Liver (tissue), 9 donors: ENCODE results near the gene EML4. TPM values are rescaled to one million over a fixed set of nuclear protein-coding genes. Genes with fewer than 3 reads are reported as not detected.

Experiments used
- DNase-seq: peaks from one replicate; pipeline ENCODE4 v3.0.0-alpha.2; 2017; ENCODE audit warnings: low spot score
- H3K27ac ChIP-seq, 2 donors: one replicate each; pipeline ENCODE4 v1.7.0; 2013; ENCODE audit warnings: inconsistent platforms in 2 of 2, low read length in 2 of 2, control low read depth in 1 of 2, low read depth in 1 of 2, mild to moderate bottlenecking in 1 of 2
- H3K27me3 ChIP-seq, 4 donors: one replicate each; pipeline versions ENCODE4 v1.6.1 to v1.7.0; 2013; ENCODE audit warnings: low read length in 3 of 4, inconsistent platforms in 1 of 4, mild to moderate bottlenecking in 1 of 4, moderate library complexity in 1 of 4; ENCODE audit not compliant: control insufficient read depth in 4 of 4, insufficient read depth in 4 of 4
- H3K36me3 ChIP-seq, 4 donors: one replicate each; pipeline versions ENCODE4 v1.6.1 to v1.7.0; 2013; ENCODE audit warnings: low read length in 3 of 4, mild to moderate bottlenecking in 3 of 4, low read depth in 1 of 4, moderate library complexity in 1 of 4; ENCODE audit not compliant: control insufficient read depth in 4 of 4, insufficient read depth in 3 of 4
- H3K4me1 ChIP-seq, 4 donors: one replicate each; pipeline versions ENCODE4 v1.6.1 to v1.7.0; 2013; ENCODE audit warnings: low read length in 3 of 4, mild to moderate bottlenecking in 3 of 4, moderate library complexity in 1 of 4; ENCODE audit not compliant: control insufficient read depth in 4 of 4, insufficient read depth in 4 of 4
- H3K4me3 ChIP-seq, 3 donors: one replicate each; pipeline versions ENCODE4 v1.6.1 to v1.7.0; 2013; ENCODE audit warnings: low read length in 3 of 3, control low read depth in 1 of 3, low read depth in 1 of 3, mild to moderate bottlenecking in 1 of 3
- H3K9ac ChIP-seq, 2 donors: one replicate each; pipeline ENCODE4 v1.7.0; 2013; ENCODE audit warnings: low read length in 2 of 2, mild to moderate bottlenecking in 2 of 2, moderate library complexity in 2 of 2, control low read depth in 1 of 2, low read depth in 1 of 2
- H3K9me3 ChIP-seq, 4 donors: one replicate each; pipeline versions ENCODE4 v1.6.1 to v1.7.0; 2013; ENCODE audit warnings: low read length in 3 of 4; ENCODE audit not compliant: control insufficient read depth in 4 of 4
- CTCF ChIP-seq: fragments of 150-350 bp; IDR thresholded peaks from 2 replicates; pipeline ENCODE4 v1.5.1; 2017; ENCODE audit warnings: improper control_type of control experiment, low read depth, low read length; ENCODE audit not compliant: missing input control
- EGR1 ChIP-seq, 2 donors: IDR thresholded peaks; 2 replicates each; pipeline ENCODE4 v1.6.1; 2016 to 2018; ENCODE audit warnings: antibody characterized with exemption in 2 of 2, low read depth in 2 of 2
- FOXA1 ChIP-seq: IDR thresholded peaks from 2 replicates; pipeline ENCODE4 v1.6.1; 2016; ENCODE audit warnings: antibody characterized with exemption
- FOXA2 ChIP-seq: IDR thresholded peaks from 2 replicates; pipeline ENCODE4 v1.6.1; 2016; ENCODE audit warnings: antibody characterized with exemption
- GABPA ChIP-seq, 2 donors: IDR thresholded peaks in 1 of 2; conservative IDR thresholded peaks in 1 of 2; 2 replicates each; pipeline ENCODE4 v1.6.1; 2016; ENCODE audit warnings: antibody characterized with exemption in 2 of 2, mild to moderate bottlenecking in 1 of 2, moderate library complexity in 1 of 2
- HNF4A ChIP-seq, 2 donors: conservative IDR thresholded peaks; 2 replicates each; pipeline ENCODE4 v1.6.1; 2016; ENCODE audit warnings: antibody characterized with exemption in 2 of 2, mild to moderate bottlenecking in 2 of 2
- HNF4G ChIP-seq: IDR thresholded peaks from 2 replicates; pipeline ENCODE4 v1.6.1; 2016; ENCODE audit warnings: antibody characterized with exemption
- JUND ChIP-seq, 2 donors: IDR thresholded peaks; 2 replicates each; pipeline ENCODE4 v1.6.1; 2016; ENCODE audit warnings: antibody characterized with exemption in 2 of 2
- MAX ChIP-seq: IDR thresholded peaks from 2 replicates; pipeline ENCODE4 v1.6.1; 2016; ENCODE audit warnings: antibody characterized with exemption
- NR2F2 ChIP-seq: IDR thresholded peaks from 2 replicates; pipeline ENCODE4 v1.6.1; 2016; ENCODE audit warnings: antibody characterized with exemption
- RAD21 ChIP-seq, 2 donors: IDR thresholded peaks; 2 replicates each; pipeline ENCODE4 v1.6.1; 2016; ENCODE audit warnings: antibody characterized with exemption in 2 of 2, mild to moderate bottlenecking in 2 of 2
- REST ChIP-seq: IDR thresholded peaks from 2 replicates; pipeline ENCODE4 v1.6.1; 2016; ENCODE audit warnings: antibody characterized with exemption, mild to moderate bottlenecking
- RXRA ChIP-seq, 2 donors: IDR thresholded peaks; 2 replicates each; pipeline ENCODE4 v1.6.1; 2017 to 2018; ENCODE audit warnings: antibody characterized with exemption in 2 of 2, mild to moderate bottlenecking in 1 of 2
- SP1 ChIP-seq: IDR thresholded peaks from 2 replicates; pipeline ENCODE4 v1.6.1; 2018; ENCODE audit warnings: antibody characterized with exemption, mild to moderate bottlenecking
- TAF1 ChIP-seq: conservative IDR thresholded peaks from 2 replicates; pipeline ENCODE4 v1.6.1; 2016; ENCODE audit warnings: antibody characterized with exemption, mild to moderate bottlenecking
- YY1 ChIP-seq: IDR thresholded peaks from 2 replicates; pipeline ENCODE4 v1.6.1; 2016; ENCODE audit warnings: antibody characterized with exemption, mild to moderate bottlenecking
- ZBTB33 ChIP-seq: IDR thresholded peaks from 2 replicates; pipeline ENCODE4 v1.6.1; 2016; ENCODE audit warnings: antibody characterized with exemption
- WGBS: extraction: QIAGEN DNeasy Blood & Tissue Kit; methylation state at CpG from one replicate; pipeline ENCODE4 v1.1.7; 2013; 5-methylcytosine and 5-hydroxymethylcytosine counted together
- polyA plus RNA-seq, 2 donors: library from polyadenylated mRNA; stranded (reverse) in 1 of 2; unstranded in 1 of 2; fragments of 200-250 nt in 1 of 2; fragments of >200 nt in 1 of 2; fragmentation: Nextera tagmentation in 1 of 2; extraction: Ambion mirVana in 1 of 2; gene quantifications; one replicate each; pipeline versions ENCODE4 v1.2.1 to v1.2.3, GENCODE V29; 2013 to 2015
- total RNA-seq, 2 donors: library from RNA; depleted of rRNA; stranded (reverse); fragments of >200 nt; gene quantifications; one replicate each; pipeline ENCODE4 v1.2.3, GENCODE V29; 2014
- donor health status: healthy.
- donor health status: healthy.
- donor health status: healthy.
- donor health status: healthy.
- donor health status: healthy.

EML4 gene
- total and polyA plus RNA-seq, 4 donors = 12.8 to 49.6 (median 34.8) TPM

GRCh38 chr2:42324949-42325348 lies 155.8 kb downstream of the EML4 start:
- DNase-seq = no peak
- Histone ChIP-seq H3K9me3 (no peaks in the 10 kb centered on the region), H3K9ac (no peak overlapping the region), H3K36me3 (peaks cover 3 to 29% (median 17%) of the 10 kb centered on the region in 4 donors), H3K4me3 (no peak overlapping the region), H3K27ac (no peak overlapping the region), H3K27me3 (no peaks in the 10 kb centered on the region), H3K4me1 (peaks cover 1 to 13% (median 8%) of the 10 kb centered on the region in 4 donors)
- 88% methylated on average over 2 of the region's 2 CpGs for WGBS
- no peak for TF ChIP-seq CTCF
- no peak for TF ChIP-seq RXRA (IDR thresholded peaks at IDR 0.05)
- no peak for TF ChIP-seq FOXA2
- TF ChIP-seq SP1 = no peak
- TF ChIP-seq RAD21 (IDR thresholded peaks at IDR 0.05) = no peak
- no peak for TF ChIP-seq YY1
- no peak for TF ChIP-seq NR2F2
- no peak for TF ChIP-seq GABPA (IDR thresholded peaks at IDR 0.05 in 1 of 2, conservative IDR thresholded peaks at IDR 0.05 in 1 of 2)
- no peak for TF ChIP-seq MAX
- TF ChIP-seq JUND (IDR thresholded peaks at IDR 0.05) = no peak

- H3K27ac ChIP-seq = no peak overlapping the region
- no peaks in the 10 kb centered on the region for H3K27me3 ChIP-seq
Measured at GRCh38 chr2:42325609-42326008, 156.5 kb downstream of the EML4 start.

More at GRCh38 chr2:42325609-42326008, 156.5 kb downstream of the EML4 start:
- Histone ChIP-seq H3K9me3 (no peaks in the 10 kb centered on the region), H3K9ac (no peak overlapping the region), H3K4me3 (no peak overlapping the region), H3K36me3 (peaks cover 3 to 33% (median 23%) of the 10 kb centered on the region in 4 donors), H3K4me1 (peaks cover 1 to 13% (median 8%) of the 10 kb centered on the region in 4 donors)
- TF ChIP-seq HNF4A (conservative IDR thresholded peaks at IDR 0.05) (no peak), CTCF (no peak), HNF4G (no peak), TAF1 (no peak), RAD21 (IDR thresholded peaks at IDR 0.05) (no peak), MAX (no peak), EGR1 (IDR thresholded peaks at IDR 0.05; ENCODE audit: low read depth in 2 of 2) (no peak), ZBTB33 (no peak), JUND (IDR thresholded peaks at IDR 0.05) (no peak), NR2F2 (no peak), RXRA (IDR thresholded peaks at IDR 0.05) (no peak), YY1 (no peak), FOXA2 (no peak), GABPA (IDR thresholded peaks at IDR 0.05 in 1 of 2, conservative IDR thresholded peaks at IDR 0.05 in 1 of 2) (no peak), FOXA1 (no peak), REST (no peak)
- WGBS = 91% methylated on average over 1 of the region's 1 CpG
- no peak for DNase-seq
